Epithelial cell of esophagus (primary cell): ENCODE data around the gene CCNB2.
"Not testable (repeated sequence)": the region's sequence is repeated elsewhere in the genome, so short reads cannot be mapped to it uniquely, and the experiment has no call there.

Experiments used
- DNase-seq: peaks from one replicate; pipeline ENCODE4 v3.0.0; 2010; ENCODE audit warnings: low read depth
- H3K4me3 ChIP-seq: 2 replicates; pipeline ENCODE4 v1.5.1; 2011; ENCODE audit warnings: mild to moderate bottlenecking, low read length, control low read depth
- CTCF ChIP-seq: IDR thresholded peaks from 2 replicates; pipeline ENCODE4 v1.5.1; 2011; ENCODE audit warnings: low read depth, mild to moderate bottlenecking, low read length, control low read depth, inconsistent platforms; ENCODE audit not compliant: insufficient read depth; ENCODE audit errors: missing control alignments

Gene CCNB2

GRCh38 chr15:59143281-59143680 lies 38.3 kb downstream of the CCNB2 start:
- H3K4me3 ChIP-seq: no peak overlapping the region
- TF ChIP-seq CTCF: no peak
- DNase-seq: no peak

GRCh38 chr15:59144594-59144993 lies 39.6 kb downstream of the CCNB2 start:
- peak; percentile 35 for TF ChIP-seq CTCF
- not testable (repeated sequence) for DNase-seq, H3K4me3 ChIP-seq

- H3K4me3 ChIP-seq: no peak overlapping the region
- no peak for DNase-seq
- TF ChIP-seq CTCF: peak; percentile 4
These were observed 42.7 kb downstream of the CCNB2 start for GRCh38 chr15:59147666-59148065.

GRCh38 chr15:59148153-59148833 lies 43.3 kb downstream of the CCNB2 start:
- no peak for DNase-seq
- no peak for TF ChIP-seq CTCF

GRCh38 chr15:59150185-59150584 lies 45.2 kb downstream of the CCNB2 start:
- no peak overlapping the region for H3K4me3 ChIP-seq
- no peak for DNase-seq
- TF ChIP-seq CTCF: no peak

More at GRCh38 chr15:59148153-59148833, 43.3 kb downstream of the CCNB2 start:
- H3K4me3 ChIP-seq: no peak overlapping the region

- TF ChIP-seq CTCF: no peak
- no peak overlapping the region for H3K4me3 ChIP-seq
- DNase-seq: no peak
These were observed 47.9 kb downstream of the CCNB2 start for GRCh38 chr15:59152694-59153450.

- DNase-seq: no peak
- H3K4me3 ChIP-seq: no peak overlapping the region
- no peak for TF ChIP-seq CTCF
These were observed 48.5 kb downstream of the CCNB2 start for GRCh38 chr15:59153466-59153865.
